ENCODE measurements around the gene LPP.

- TF ChIP-seq POLR2A (IDR thresholded peaks at IDR 0.05; ENCODE audit: low read length) = no peak
- TF ChIP-seq GATA1 (IDR thresholded peaks at IDR 0.05; ENCODE audit: low read depth, low read length) = no peak
Measured at GRCh38 chr3:188266562-188267274, 112.8 kb downstream of the LPP start.
